ENCODE results near the gene SP5.
"Not testable (repeated sequence)": the region's sequence is repeated elsewhere in the genome, so short reads cannot be mapped to it uniquely, and the experiment has no call there.

SP5 gene

GRCh38 chr2:170739507-170740046 lies 24.4 kb downstream of the SP5 start:
- TF ChIP-seq ZNF274 (IDR thresholded peaks at IDR 0.05; ENCODE audit: low read depth, low read length) = no peak
- no peak overlapping the region for H3K4me3 ChIP-seq (ENCODE audit: low read length)

- TF ChIP-seq ZNF274 (IDR thresholded peaks at IDR 0.05; ENCODE audit: low read depth, low read length) = no peak
- H3K4me3 ChIP-seq (ENCODE audit: low read length) = no peak overlapping the region
Observed at GRCh38 chr2:170740660-170741059, 25.5 kb downstream of the SP5 start.

GRCh38 chr2:170742000-170742399 lies 26.9 kb downstream of the SP5 start:
- no peak overlapping the region for H3K4me3 ChIP-seq (ENCODE audit: low read length)
- TF ChIP-seq ZNF274 (IDR thresholded peaks at IDR 0.05; ENCODE audit: low read depth, low read length) = no peak

GRCh38 chr2:170742896-170743529 lies 27.9 kb downstream of the SP5 start:
- TF ChIP-seq ZNF274 (IDR thresholded peaks at IDR 0.05; ENCODE audit: low read depth, low read length) = no peak
- H3K4me3 ChIP-seq (ENCODE audit: low read length) = no peak overlapping the region

- no peak for TF ChIP-seq ZNF274 (IDR thresholded peaks at IDR 0.05; ENCODE audit: low read depth, low read length)
- no peak overlapping the region for H3K4me3 ChIP-seq (ENCODE audit: low read length)
Observed at GRCh38 chr2:170743530-170744239, 28.5 kb downstream of the SP5 start.

GRCh38 chr2:170744248-170745002 lies 29.3 kb downstream of the SP5 start:
- H3K4me3 ChIP-seq (ENCODE audit: low read length) = no peak overlapping the region
- TF ChIP-seq ZNF274 (IDR thresholded peaks at IDR 0.05; ENCODE audit: low read depth, low read length) = no peak

- TF ChIP-seq ZNF274 (IDR thresholded peaks at IDR 0.05; ENCODE audit: low read depth, low read length) = no peak
Observed at GRCh38 chr2:170745305-170745704, 30.2 kb downstream of the SP5 start.

GRCh38 chr2:170747921-170748320 lies 32.8 kb downstream of the SP5 start:
- TF ChIP-seq ZNF274 (IDR thresholded peaks at IDR 0.05; ENCODE audit: low read depth, low read length) = no peak
- no peak overlapping the region for H3K4me3 ChIP-seq (ENCODE audit: low read length)

More at GRCh38 chr2:170745305-170745704, 30.2 kb downstream of the SP5 start:
- H3K4me3 ChIP-seq (ENCODE audit: low read length) = no peak overlapping the region

GRCh38 chr2:170751555-170751954 lies 36.4 kb downstream of the SP5 start:
- H3K4me3 ChIP-seq (ENCODE audit: low read length) = not testable (repeated sequence)

- no peak overlapping the region for H3K4me3 ChIP-seq (ENCODE audit: low read length)
- no peak for TF ChIP-seq ZNF274 (IDR thresholded peaks at IDR 0.05; ENCODE audit: low read depth, low read length)
Observed at GRCh38 chr2:170761572-170761971, 46.4 kb downstream of the SP5 start.

- no peak for TF ChIP-seq ZNF274 (IDR thresholded peaks at IDR 0.05; ENCODE audit: low read depth, low read length)
- no peak overlapping the region for H3K4me3 ChIP-seq (ENCODE audit: low read length)
Observed at GRCh38 chr2:170762760-170763159, 47.6 kb downstream of the SP5 start.

- no peak overlapping the region for H3K4me3 ChIP-seq (ENCODE audit: low read length)
- TF ChIP-seq ZNF274 (IDR thresholded peaks at IDR 0.05; ENCODE audit: low read depth, low read length) = no peak
Observed at GRCh38 chr2:170763232-170763631, 48.1 kb downstream of the SP5 start.

GRCh38 chr2:170764880-170765261 lies 49.7 kb downstream of the SP5 start:
- no peak for TF ChIP-seq ZNF274 (IDR thresholded peaks at IDR 0.05; ENCODE audit: low read depth, low read length)
- H3K4me3 ChIP-seq (ENCODE audit: low read length) = no peak overlapping the region

- TF ChIP-seq ZNF274 (IDR thresholded peaks at IDR 0.05; ENCODE audit: low read depth, low read length) = no peak
- H3K4me3 ChIP-seq (ENCODE audit: low read length) = no peak overlapping the region
Observed at GRCh38 chr2:170766693-170767092, 51.6 kb downstream of the SP5 start.
